Brain microvascular endothelial cell (primary cell): ENCODE data around the gene FUT1.

Experiments used
- DNase-seq: peaks from one replicate; pipeline ENCODE4 v3.0.0-alpha.2; 2020
- H3K27ac ChIP-seq: fragments of 250-450 bp; sonication (Bioruptor Pico); 2 replicates; pipeline ENCODE4 v1.5.1; 2020; ENCODE audit warnings: mild to moderate bottlenecking, moderate library complexity
- H3K27me3 ChIP-seq: fragments of 250-450 bp; sonication (Bioruptor Pico); replicated peaks from 2 replicates; pipeline ENCODE4 v1.5.1; 2020; ENCODE audit warnings: mild to moderate bottlenecking
- H3K36me3 ChIP-seq: fragments of 250-450 bp; sonication (Bioruptor Pico); replicated peaks from 2 replicates; pipeline ENCODE4 v1.5.1; 2020; ENCODE audit warnings: mild to moderate bottlenecking
- H3K4me3 ChIP-seq: 2 replicates; pipeline ENCODE4 v1.5.1; 2011; ENCODE audit warnings: low read depth, mild to moderate bottlenecking, control low read depth, low read length, moderate library complexity
- in situ Hi-C: cut with HindIII; loops from 2 replicates; pipeline ENCODE4 v1.10.0; 2017; ENCODE audit warnings: low sequenced_read_pairs, low pct_ligation_motif_present
- TF ChIP-seq, protein P1 (sequence below): IDR thresholded peaks from 2 replicates; pipeline ENCODE4 v1.5.1; 2011; ENCODE audit warnings: low read depth, mild to moderate bottlenecking, moderate library complexity, low read length, control low read depth, inconsistent platforms; ENCODE audit errors: missing control alignments

Gene FUT1

DNA sequence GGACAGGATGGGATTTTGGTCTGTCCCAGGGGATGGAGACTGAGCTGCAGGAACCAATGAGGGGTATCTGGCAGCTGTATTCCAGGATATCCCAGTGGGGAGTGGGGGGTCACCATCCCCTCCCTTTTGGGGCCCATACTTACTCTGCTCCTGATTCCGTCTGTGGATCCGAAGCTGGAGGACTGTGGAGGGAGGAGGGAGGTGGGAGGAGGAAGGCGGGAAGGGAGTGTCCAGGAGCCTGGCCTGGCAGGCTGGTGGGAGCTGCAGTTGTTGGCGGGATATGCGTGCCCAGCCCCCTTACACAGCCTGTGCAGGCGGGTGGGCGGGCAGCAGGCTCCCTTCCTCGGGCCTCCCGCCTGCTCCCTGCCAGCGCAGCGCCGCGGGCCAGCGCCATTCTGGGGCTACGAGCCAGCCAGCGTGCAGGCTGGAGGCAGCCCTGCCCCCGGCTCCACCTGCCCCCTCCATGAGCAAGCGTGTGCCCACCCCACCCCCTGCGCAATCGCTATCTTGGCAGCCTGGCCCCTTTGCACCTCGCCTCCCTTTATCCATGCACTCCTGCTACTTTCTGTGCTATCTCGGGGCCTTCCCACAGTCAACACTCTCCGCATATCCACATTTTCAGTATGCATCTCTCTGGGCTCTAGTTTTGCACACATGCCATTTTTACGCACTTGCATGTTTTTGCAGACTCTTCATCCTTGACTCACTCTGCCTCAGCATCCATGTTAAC is 35.7 kb downstream of the FUT1 start:
- TF ChIP-seq, protein P1, sequence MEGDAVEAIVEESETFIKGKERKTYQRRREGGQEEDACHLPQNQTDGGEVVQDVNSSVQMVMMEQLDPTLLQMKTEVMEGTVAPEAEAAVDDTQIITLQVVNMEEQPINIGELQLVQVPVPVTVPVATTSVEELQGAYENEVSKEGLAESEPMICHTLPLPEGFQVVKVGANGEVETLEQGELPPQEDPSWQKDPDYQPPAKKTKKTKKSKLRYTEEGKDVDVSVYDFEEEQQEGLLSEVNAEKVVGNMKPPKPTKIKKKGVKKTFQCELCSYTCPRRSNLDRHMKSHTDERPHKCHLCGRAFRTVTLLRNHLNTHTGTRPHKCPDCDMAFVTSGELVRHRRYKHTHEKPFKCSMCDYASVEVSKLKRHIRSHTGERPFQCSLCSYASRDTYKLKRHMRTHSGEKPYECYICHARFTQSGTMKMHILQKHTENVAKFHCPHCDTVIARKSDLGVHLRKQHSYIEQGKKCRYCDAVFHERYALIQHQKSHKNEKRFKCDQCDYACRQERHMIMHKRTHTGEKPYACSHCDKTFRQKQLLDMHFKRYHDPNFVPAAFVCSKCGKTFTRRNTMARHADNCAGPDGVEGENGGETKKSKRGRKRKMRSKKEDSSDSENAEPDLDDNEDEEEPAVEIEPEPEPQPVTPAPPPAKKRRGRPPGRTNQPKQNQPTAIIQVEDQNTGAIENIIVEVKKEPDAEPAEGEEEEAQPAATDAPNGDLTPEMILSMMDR, result no peak
- no peak overlapping the region for H3K27ac ChIP-seq
- in situ Hi-C loops, result no loop called here
- H3K4me3 ChIP-seq, result peak overlapping the region; percentile 38
- DNase-seq, result no peak
- H3K27me3 ChIP-seq, result no peaks in the 10 kb centered on the region
- H3K36me3 ChIP-seq, result no peaks in the 10 kb centered on the region

GRCh38 chr19:48715681-48716171 is 36.7 kb downstream of the FUT1 start:
- in situ Hi-C loops, result no loop called here
- Histone ChIP-seq H3K27ac (no peak overlapping the region), H3K36me3 (no peaks in the 10 kb centered on the region), H3K4me3 (no peak overlapping the region), H3K27me3 (no peaks in the 10 kb centered on the region)
- TF ChIP-seq, protein P1, result no peak
- no peak for DNase-seq

DNA sequence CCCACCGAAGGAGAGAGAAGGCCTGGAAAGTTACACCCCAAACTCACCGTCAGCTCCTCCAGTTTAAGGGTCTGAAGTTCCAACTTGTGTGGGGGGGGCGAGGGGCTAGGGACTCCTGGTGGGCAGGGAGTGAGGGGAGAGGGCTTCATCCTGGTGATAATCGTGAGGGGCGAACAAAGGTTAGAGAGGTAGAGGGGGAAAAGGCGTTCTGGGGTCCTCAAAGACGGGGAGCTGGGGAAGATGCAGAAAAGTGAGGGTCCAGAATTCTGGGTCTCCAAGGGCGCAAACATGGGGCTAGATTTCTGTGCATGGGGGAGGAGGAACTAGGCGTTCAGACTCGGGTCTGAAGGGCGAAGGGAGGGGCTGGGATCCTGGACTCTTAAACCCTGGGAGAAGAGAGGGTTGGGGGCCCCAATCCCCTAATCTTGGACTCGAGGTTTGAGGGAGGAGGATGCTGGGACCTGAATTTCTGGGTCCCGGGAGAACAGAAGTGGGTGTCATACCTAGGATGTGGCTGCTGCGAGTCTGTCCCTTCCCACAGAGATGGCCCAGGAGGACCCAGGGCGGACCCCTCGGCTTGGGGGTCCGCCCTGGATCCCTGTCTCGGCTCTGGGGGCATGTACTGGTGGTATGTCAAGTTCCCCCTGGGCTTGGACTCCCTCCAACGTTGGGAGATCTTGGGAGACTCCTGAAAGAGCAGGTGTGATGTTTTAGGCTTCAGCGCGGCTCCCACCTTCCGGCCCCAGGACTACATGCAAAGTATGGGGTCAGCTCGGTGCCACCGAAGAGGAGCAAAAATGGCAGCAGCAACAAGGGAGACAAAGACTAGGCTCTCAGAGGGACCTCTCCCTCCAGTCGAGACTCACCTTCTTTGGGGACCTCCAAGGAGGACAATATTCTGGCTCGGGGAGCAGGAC is 37.4 kb downstream of the FUT1 start:
- no peak for DNase-seq
- no peaks in the 10 kb centered on the region for H3K36me3 ChIP-seq
- H3K27ac ChIP-seq, result peak overlapping the region; percentile 39
- H3K27me3 ChIP-seq, result no peaks in the 10 kb centered on the region
- in situ Hi-C loops, result no loop called here
- peak overlapping the region; percentile 59 for H3K4me3 ChIP-seq
- TF ChIP-seq, protein P1, result no peak

- Histone ChIP-seq H3K27me3 (no peaks in the 10 kb centered on the region), H3K36me3 (no peaks in the 10 kb centered on the region), H3K27ac (peak overlapping the region; percentile 39), H3K4me3 (peak overlapping the region; percentile 77)
- peak; percentile 99 for DNase-seq
- in situ Hi-C loops, result no loop called here
- TF ChIP-seq, protein P1, result no peak
Measured at GRCh38 chr19:48713864-48714755, 38.3 kb downstream of the FUT1 start.

GRCh38 chr19:48713041-48713863 is 39.2 kb downstream of the FUT1 start:
- Histone ChIP-seq H3K4me3 (peak overlapping the region; percentile 77), H3K27me3 (no peaks in the 10 kb centered on the region), H3K27ac (peak overlapping the region; percentile 22), H3K36me3 (no peaks in the 10 kb centered on the region)
- DNase-seq, result peak; percentile 24
- TF ChIP-seq, protein P1, result peak; percentile 59
- in situ Hi-C loops, result no loop called here
